ENCODE measurements around the gene BCLAF1. TPM values are rescaled to one million over a fixed set of nuclear protein-coding genes. Genes with fewer than 3 reads are reported as not detected.

BCLAF1 gene
- total RNA-seq, 2 donors from 2014 or later, result 83.0 to 136 TPM

DNA sequence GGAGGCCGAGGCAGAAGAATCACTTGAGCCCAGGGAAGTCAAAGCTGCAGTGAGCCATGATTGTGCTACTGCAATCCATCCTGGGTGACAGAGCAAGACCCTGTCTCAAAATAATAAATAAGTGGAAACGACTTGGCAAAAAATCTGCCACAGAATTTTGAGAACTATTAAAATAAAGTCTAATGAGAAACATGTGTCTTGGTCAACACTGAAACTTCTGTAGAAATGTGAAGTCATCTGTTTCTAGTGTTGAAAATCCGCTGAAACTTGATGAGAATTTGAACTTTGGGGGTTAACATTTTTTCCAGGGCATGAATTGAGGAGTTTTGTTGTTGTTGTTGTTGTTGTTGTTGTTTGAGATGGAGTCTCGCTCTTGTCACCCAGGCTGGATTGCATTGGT, 29.0 kb upstream of the BCLAF1 start:
- no peak for TF ChIP-seq POLR2AphosphoS5 (IDR thresholded peaks at IDR 0.05)
- no peak for TF ChIP-seq POLR2A (IDR thresholded peaks at IDR 0.05)
- TF ChIP-seq CTCF (IDR thresholded peaks at IDR 0.05), result no peak
- Histone ChIP-seq H3K4me1 (replicated peaks) (no peaks in the 10 kb centered on the region), H3K36me3 (no peaks in the 10 kb centered on the region), H3K4me3 (no peak overlapping the region), H3K27me3 (replicated peaks; ENCODE audit: insufficient read depth) (no peaks in the 10 kb centered on the region), H3K27ac (no peak overlapping the region), H3K9me3 (no peaks in the 10 kb centered on the region)
- 79% methylated on average over 4 of the region's 4 CpGs for WGBS
- no peak for DNase-seq (ENCODE audit: low spot score)
- intact Hi-C loops (cut with DNase I), result loop anchor here (5.0 to 10.0 kb wide), 3 partner anchors 74 to 811 kb away; no protein-coding TSS in a partner anchor

GRCh38 chr6:136317971-136318370, 28.3 kb upstream of the BCLAF1 start:
- no peak for TF ChIP-seq CTCF (IDR thresholded peaks at IDR 0.05)
- TF ChIP-seq POLR2A (IDR thresholded peaks at IDR 0.05), result no peak
- Histone ChIP-seq H3K4me1 (replicated peaks) (no peaks in the 10 kb centered on the region), H3K4me3 (no peak overlapping the region), H3K36me3 (no peaks in the 10 kb centered on the region), H3K27me3 (replicated peaks; ENCODE audit: insufficient read depth) (no peaks in the 10 kb centered on the region), H3K27ac (no peak overlapping the region), H3K9me3 (no peaks in the 10 kb centered on the region)
- no peak for DNase-seq (ENCODE audit: low spot score)
- 58% methylated on average over 6 of the region's 6 CpGs for WGBS
- intact Hi-C loops (cut with DNase I), result loop anchor here (5.0 to 10.0 kb wide), 3 partner anchors 73 to 811 kb away; no protein-coding TSS in a partner anchor

DNA sequence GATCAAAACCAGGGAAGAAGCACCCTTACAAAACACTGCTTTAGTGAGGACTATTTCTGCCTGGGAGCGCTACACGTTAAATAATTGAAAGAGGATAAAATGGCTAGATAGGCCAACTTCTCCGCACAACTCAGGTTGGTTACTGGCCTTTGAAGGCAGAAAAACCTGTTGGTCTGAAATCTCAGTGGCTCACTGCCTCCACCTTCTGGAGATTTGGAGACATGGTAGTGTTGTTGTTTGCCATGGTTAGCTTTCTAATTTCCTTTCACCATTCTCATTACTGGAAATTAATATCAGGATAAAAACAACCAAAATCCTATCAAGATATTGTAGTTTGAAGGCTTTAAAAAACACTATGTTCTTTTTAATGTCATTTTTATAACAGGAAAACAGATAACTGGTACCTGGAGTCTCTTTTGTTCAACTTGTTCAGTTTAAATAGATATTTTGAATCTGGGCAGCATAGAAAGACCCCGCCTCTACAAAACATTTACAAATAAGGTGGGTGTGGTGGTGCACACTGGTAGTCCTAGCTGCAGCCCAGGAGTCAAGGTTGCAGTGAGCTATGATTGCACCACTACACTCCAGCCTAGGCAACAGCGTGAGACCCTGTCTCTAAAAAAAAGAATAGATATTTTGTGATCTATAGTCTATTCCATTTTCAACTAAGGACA, 27.5 kb upstream of the BCLAF1 start:
- Histone ChIP-seq H3K36me3 (no peaks in the 10 kb centered on the region), H3K27ac (peak overlapping the region; percentile 27 to 38), H3K27me3 (replicated peaks; ENCODE audit: insufficient read depth) (no peaks in the 10 kb centered on the region), H3K4me3 (no peak overlapping the region), H3K4me1 (replicated peaks) (no peaks in the 10 kb centered on the region), H3K9me3 (no peaks in the 10 kb centered on the region)
- WGBS, result 35% methylated on average over 5 of the region's 5 CpGs
- intact Hi-C loops (cut with DNase I), result loop anchor here (5.0 to 10.0 kb wide), 3 partner anchors 72 to 810 kb away; no protein-coding TSS in a partner anchor
- TF ChIP-seq CTCF (IDR thresholded peaks at IDR 0.05) (peak; percentile 53 to 91 (median 80)), POLR2A (IDR thresholded peaks at IDR 0.05) (no peak), POLR2AphosphoS5 (IDR thresholded peaks at IDR 0.05) (peak; percentile 82)
- peak; percentile 67 for DNase-seq (ENCODE audit: low spot score)

- intact Hi-C loops (cut with DNase I), result loop anchor here (5.0 to 10.0 kb wide), 3 partner anchors 71 to 808 kb away; no protein-coding TSS in a partner anchor
- Histone ChIP-seq H3K9me3 (no peaks in the 10 kb centered on the region), H3K36me3 (no peaks in the 10 kb centered on the region), H3K27me3 (replicated peaks; ENCODE audit: insufficient read depth) (no peaks in the 10 kb centered on the region), H3K4me1 (replicated peaks) (no peaks in the 10 kb centered on the region), H3K4me3 (no peak overlapping the region), H3K27ac (no peak overlapping the region)
- no peak for DNase-seq (ENCODE audit: low spot score)
- 82% methylated on average over 4 of the region's 4 CpGs for WGBS
- TF ChIP-seq CTCF (IDR thresholded peaks at IDR 0.05) (no peak), POLR2A (IDR thresholded peaks at IDR 0.05) (no peak), POLR2AphosphoS5 (IDR thresholded peaks at IDR 0.05) (no peak)
Measured at GRCh38 chr6:136315594-136315993, 25.9 kb upstream of the BCLAF1 start.

DNA sequence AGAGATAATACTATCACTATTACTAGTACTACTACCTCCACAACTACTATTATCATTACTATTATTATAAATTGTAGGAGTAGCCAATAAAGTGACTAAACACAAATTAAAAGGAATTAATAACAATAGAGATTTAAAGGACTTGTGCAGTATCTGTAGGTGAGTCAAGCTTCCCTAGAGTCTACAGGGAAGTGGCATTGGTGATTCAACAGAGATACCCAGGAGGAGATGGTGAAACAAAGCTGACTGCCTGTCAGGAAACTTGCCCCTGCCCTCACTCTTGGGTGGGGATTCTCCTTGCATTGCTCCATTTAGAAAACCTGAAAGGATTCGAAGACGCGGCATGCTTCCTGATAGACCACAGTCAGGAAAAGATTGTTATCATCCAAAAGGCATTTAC, 23.3 kb upstream of the BCLAF1 start:
- no peaks in the 10 kb centered on the region for H3K36me3 ChIP-seq
- H3K9me3 ChIP-seq, result no peaks in the 10 kb centered on the region
- 86% methylated on average over 3 of the region's 3 CpGs for WGBS
- no peaks in the 10 kb centered on the region for H3K27me3 ChIP-seq (replicated peaks; ENCODE audit: insufficient read depth)
- no peak for TF ChIP-seq CTCF (IDR thresholded peaks at IDR 0.05)
- TF ChIP-seq POLR2AphosphoS5 (IDR thresholded peaks at IDR 0.05), result no peak
- TF ChIP-seq POLR2A (IDR thresholded peaks at IDR 0.05), result no peak
- no peak overlapping the region for H3K27ac ChIP-seq
- no peak overlapping the region for H3K4me3 ChIP-seq
- DNase-seq (ENCODE audit: low spot score), result no peak
- no peaks in the 10 kb centered on the region for H3K4me1 ChIP-seq (replicated peaks)
- intact Hi-C loops (cut with DNase I), result loop anchor here (10.0 kb wide), 2 partner anchors 68 to 778 kb away; no protein-coding TSS in a partner anchor
